ENCODE measurements around the gene CCDC110. TPM values are rescaled to one million over a fixed set of nuclear protein-coding genes. Genes with fewer than 3 reads are reported as not detected.
A peak's percentile ranks its signal among the peaks of the same experiment; 100 is the strongest.

The CCDC110 gene
- total and polyA plus RNA-seq, 9 of the 15 experiments (the other 6 are each of a cell fraction or from before 2014, with no cell fraction given), result 0.04 to 0.35 (median 0.07) TPM; not detected in 4

GRCh38 chr4:185425647-185426352 lies 45.7 kb downstream of the CCDC110 start, which contains the start of gene UFSP2 (continued):
- TF ChIP-seq ZNF318 (IDR thresholded peaks at IDR 0.05; ENCODE audit: borderline replicate concordance in 1 of 2, low read depth in 1 of 2) (peak in 1 of 2 experiments; percentile 60; a peak in 1 of 4 replicates), KLF10 (CRISPR knock-in tag; IDR thresholded peaks at IDR 0.05) (no peak), ID3 (CRISPR knock-in tag; IDR thresholded peaks at IDR 0.05) (no peak), ID3 (tag; IDR thresholded peaks at IDR 0.05) (no peak), BMI1 (IDR thresholded peaks at IDR 0.05; ENCODE audit: low read length) (peak; percentile 72; the same call in 1 of the 2 replicates), ZFP91 (CRISPR knock-in tag; IDR thresholded peaks at IDR 0.05) (no peak; the same call in 1 of the 2 replicates), KAT8 (IDR thresholded peaks at IDR 0.05; ENCODE audit: low read depth) (no peak), ZNF121 (CRISPR knock-in tag; conservative IDR thresholded peaks at IDR 0.05) (no peak), BRCA1 (IDR thresholded peaks at IDR 0.05) (no peak), BRCA1 (CRISPR knock-in tag; IDR thresholded peaks at IDR 0.05) (no peak), ZMIZ1 (IDR thresholded peaks at IDR 0.05; ENCODE audit: low read depth in 2 of 2, low read length in 2 of 2) (no peak), PHF8 (IDR thresholded peaks at IDR 0.05; ENCODE audit: borderline replicate concordance, low read length) (peak; percentile 73; the same call in 1 of the 2 replicates)

All from K562 (cell line).